Nephron (organoid): Measurements from ENCODE around the gene SLC13A4.

Experiments used
- H3K27ac Mint-ChIP-seq, 3 experiments: 2 replicates each; pipeline ENCODE4 v1.8.0; 2020; ENCODE audit warnings: mixed read lengths in 3 of 3, mild to moderate bottlenecking in 2 of 3, moderate library complexity in 1 of 3
- H3K27me3 Mint-ChIP-seq: 2 replicates; pipeline ENCODE4 v1.8.0; 2021; ENCODE audit warnings: low read depth, mild to moderate bottlenecking, moderate library complexity, mixed read lengths
- H3K36me3 Mint-ChIP-seq: 2 replicates; pipeline ENCODE4 v1.8.0; 2020; ENCODE audit warnings: low read depth, mixed read lengths
- H3K4me1 Mint-ChIP-seq: 2 replicates; pipeline ENCODE4 v1.8.0; 2020; ENCODE audit warnings: mixed read lengths
- H3K4me3 Mint-ChIP-seq, 3 experiments: 2 replicates each; pipeline ENCODE4 v1.8.0; 2020; ENCODE audit warnings: mild to moderate bottlenecking in 3 of 3, mixed read lengths in 3 of 3, moderate library complexity in 2 of 3
- H3K9me3 Mint-ChIP-seq: 2 replicates; pipeline ENCODE4 v1.8.0; 2020; ENCODE audit warnings: mixed read lengths
- TF ChIP-seq, protein P1 (sequence below), 3 experiments: fragments of 200-600 bp; sonication (generic); IDR thresholded peaks; one replicate each; pipeline ENCODE4 v1.5.0; 2021; ENCODE audit warnings: antibody characterized with exemption in 3 of 3; ENCODE audit not compliant: unreplicated experiment in 3 of 3

SLC13A4 gene

DNA sequence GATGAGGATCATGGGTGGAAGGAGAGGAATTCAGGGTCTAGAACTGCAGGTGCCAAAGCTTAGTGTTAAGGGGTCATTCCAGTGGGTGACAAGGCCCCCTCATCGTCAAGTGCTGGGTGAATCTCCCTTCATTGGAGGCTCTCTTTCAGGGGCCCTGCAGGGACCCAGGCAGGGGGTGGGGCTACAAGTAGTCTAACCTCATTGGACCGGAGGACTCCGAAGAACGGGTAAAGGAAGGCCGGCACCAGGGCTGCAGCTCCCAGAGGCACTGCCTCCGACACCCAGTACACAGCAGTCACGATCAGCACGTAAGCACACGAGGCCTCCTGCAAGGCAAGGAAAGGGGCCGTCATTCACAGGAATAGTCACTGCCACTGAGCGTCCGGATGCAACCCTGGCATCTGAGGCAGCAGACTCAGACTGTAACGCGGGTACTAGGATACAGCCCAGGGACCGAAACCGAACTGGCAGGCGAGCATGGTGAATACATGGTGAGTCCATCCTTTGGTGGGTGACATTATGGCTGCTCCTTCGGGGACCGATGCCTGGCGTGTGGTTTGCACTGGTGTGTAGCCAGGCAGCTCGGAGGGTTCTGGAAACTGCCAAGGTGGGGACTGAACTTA lies 6.7 kb downstream of the SLC13A4 start:
- peaks cover 12% of the 10 kb centered on the region for H3K27me3 Mint-ChIP-seq
- TF ChIP-seq, protein P1, sequence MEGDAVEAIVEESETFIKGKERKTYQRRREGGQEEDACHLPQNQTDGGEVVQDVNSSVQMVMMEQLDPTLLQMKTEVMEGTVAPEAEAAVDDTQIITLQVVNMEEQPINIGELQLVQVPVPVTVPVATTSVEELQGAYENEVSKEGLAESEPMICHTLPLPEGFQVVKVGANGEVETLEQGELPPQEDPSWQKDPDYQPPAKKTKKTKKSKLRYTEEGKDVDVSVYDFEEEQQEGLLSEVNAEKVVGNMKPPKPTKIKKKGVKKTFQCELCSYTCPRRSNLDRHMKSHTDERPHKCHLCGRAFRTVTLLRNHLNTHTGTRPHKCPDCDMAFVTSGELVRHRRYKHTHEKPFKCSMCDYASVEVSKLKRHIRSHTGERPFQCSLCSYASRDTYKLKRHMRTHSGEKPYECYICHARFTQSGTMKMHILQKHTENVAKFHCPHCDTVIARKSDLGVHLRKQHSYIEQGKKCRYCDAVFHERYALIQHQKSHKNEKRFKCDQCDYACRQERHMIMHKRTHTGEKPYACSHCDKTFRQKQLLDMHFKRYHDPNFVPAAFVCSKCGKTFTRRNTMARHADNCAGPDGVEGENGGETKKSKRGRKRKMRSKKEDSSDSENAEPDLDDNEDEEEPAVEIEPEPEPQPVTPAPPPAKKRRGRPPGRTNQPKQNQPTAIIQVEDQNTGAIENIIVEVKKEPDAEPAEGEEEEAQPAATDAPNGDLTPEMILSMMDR (IDR thresholded peaks at IDR 0.05; ENCODE audit: unreplicated experiment in 3 of 3) = no peak
- peaks cover 4% of the 10 kb centered on the region for H3K4me1 Mint-ChIP-seq
- no peak overlapping the region for H3K27ac Mint-ChIP-seq
- no peak overlapping the region for H3K4me3 Mint-ChIP-seq
- no peaks in the 10 kb centered on the region for H3K36me3 Mint-ChIP-seq
- H3K9me3 Mint-ChIP-seq = no peaks in the 10 kb centered on the region

DNA sequence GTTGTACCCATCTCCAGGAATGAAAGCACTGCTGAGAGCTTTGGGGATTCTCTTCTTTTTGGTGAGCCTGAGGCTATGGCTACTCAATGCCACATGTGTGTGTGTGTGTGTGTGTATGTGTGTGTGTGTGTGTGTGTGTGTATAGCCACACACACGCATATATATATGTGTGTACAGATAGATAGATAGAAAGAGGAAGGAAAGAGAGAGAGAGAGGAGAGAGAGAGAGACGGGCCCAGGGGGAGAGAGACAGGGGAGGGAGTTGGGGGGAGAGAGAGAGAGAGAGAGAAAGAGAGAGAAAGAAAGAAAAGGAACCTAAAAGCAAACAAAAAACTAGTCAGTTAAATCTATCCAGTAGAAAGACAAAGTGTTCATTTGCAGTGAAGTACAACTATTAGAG lies 8.3 kb downstream of the SLC13A4 start:
- peaks cover 4% of the 10 kb centered on the region for H3K4me1 Mint-ChIP-seq
- no peak overlapping the region for H3K27ac Mint-ChIP-seq
- TF ChIP-seq, protein P1 (IDR thresholded peaks at IDR 0.05; ENCODE audit: unreplicated experiment in 3 of 3) = no peak
- H3K27me3 Mint-ChIP-seq = peaks cover 8% of the 10 kb centered on the region
- no peaks in the 10 kb centered on the region for H3K36me3 Mint-ChIP-seq
- H3K9me3 Mint-ChIP-seq = no peaks in the 10 kb centered on the region
- H3K4me3 Mint-ChIP-seq = no peak overlapping the region

DNA sequence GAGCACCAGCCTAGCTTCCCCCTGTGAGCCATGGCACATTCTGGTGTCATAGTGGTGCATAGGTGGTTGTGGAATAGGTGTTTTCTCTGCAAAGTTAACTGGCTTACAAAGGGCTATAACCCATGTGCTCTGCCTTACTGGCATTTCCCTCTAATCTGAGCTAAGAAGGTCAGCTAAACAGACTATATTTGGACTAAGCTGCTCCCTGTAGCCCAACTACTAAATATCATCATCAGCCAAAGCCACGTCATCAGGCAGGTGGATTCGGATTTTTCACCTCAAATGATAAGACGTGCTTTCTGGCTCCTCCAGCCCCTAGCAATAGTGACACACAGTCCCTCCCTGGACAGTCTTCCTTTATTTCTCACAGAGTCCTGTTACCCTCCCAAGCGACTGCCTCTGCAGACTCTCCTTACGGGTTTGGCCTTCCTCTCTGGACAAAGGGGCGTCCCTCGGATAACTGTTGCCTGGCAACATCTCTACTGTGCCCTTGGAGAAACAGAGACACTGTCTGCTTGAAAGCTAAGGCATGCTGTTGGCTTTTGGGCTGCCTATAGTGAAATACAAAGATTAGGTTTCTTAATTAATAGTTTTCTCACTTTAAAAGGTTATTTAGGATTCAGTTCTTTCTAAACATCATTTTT lies 9.1 kb downstream of the SLC13A4 start:
- no peak overlapping the region for H3K27ac Mint-ChIP-seq
- H3K9me3 Mint-ChIP-seq = no peaks in the 10 kb centered on the region
- peaks cover 4% of the 10 kb centered on the region for H3K4me1 Mint-ChIP-seq
- TF ChIP-seq, protein P1 (IDR thresholded peaks at IDR 0.05; ENCODE audit: unreplicated experiment in 3 of 3) = no peak
- peaks cover 8% of the 10 kb centered on the region for H3K27me3 Mint-ChIP-seq
- H3K36me3 Mint-ChIP-seq = no peaks in the 10 kb centered on the region
- H3K4me3 Mint-ChIP-seq = no peak overlapping the region

DNA sequence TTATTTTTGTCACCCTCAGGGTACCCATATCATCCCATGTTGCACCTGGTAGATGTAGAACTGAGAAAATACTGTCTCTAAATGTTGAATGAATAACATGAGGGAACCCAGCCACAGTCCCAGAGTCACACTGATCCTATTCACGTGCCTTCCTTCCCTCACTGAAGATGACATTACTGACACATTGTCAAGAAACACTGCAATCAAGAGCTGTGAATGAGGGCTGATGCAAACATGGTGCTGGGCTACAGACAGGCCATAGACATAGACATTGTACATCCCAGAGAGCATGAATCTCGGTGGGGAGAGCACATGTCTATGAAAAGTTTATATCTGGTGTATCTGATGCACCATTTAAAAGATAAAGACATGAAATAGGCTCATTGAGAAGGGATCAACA lies 9.8 kb downstream of the SLC13A4 start:
- Mint-ChIP-seq H3K27ac (no peak overlapping the region), H3K36me3 (no peaks in the 10 kb centered on the region), H3K4me3 (no peak overlapping the region), H3K9me3 (no peaks in the 10 kb centered on the region), H3K27me3 (peaks cover 5% of the 10 kb centered on the region), H3K4me1 (peaks cover 4% of the 10 kb centered on the region)
- TF ChIP-seq, protein P1 (IDR thresholded peaks at IDR 0.05; ENCODE audit: unreplicated experiment in 3 of 3) = no peak

DNA sequence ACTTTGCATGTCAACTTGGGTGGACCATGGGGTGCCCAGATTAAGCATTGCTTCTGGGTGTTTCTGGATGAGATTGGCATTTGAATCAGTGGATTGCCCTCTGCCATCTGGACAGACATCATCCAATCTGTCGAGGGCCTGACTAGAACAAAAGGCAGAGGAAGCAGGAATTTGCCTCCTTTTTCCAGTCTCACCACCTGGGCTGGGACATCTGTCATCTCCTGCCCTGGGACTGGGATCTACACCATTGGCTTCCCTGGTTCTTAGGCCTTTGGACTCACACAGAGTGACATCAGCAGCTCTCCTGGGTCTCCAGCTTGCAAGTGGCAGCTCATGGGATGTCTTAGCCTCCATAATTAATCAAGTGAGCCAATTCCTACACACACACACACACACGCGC lies 10.3 kb downstream of the SLC13A4 start:
- H3K36me3 Mint-ChIP-seq = no peaks in the 10 kb centered on the region
- peaks cover 5% of the 10 kb centered on the region for H3K27me3 Mint-ChIP-seq
- no peak overlapping the region for H3K4me3 Mint-ChIP-seq
- H3K9me3 Mint-ChIP-seq = no peaks in the 10 kb centered on the region
- TF ChIP-seq, protein P1 (IDR thresholded peaks at IDR 0.05; ENCODE audit: unreplicated experiment in 3 of 3) = no peak
- H3K27ac Mint-ChIP-seq = no peak overlapping the region
- H3K4me1 Mint-ChIP-seq = peaks cover 8% of the 10 kb centered on the region
